ENCODE results near the gene KCNJ6. TPM values are rescaled to one million over a fixed set of nuclear protein-coding genes. Genes with fewer than 3 reads are reported as not detected.

Gene KCNJ6
- total and polyA plus RNA-seq, 4 donors = 0.01 TPM; not detected in 3

- peak; percentile 16 for DNase-seq (ENCODE audit: low spot score)
- Histone ChIP-seq H3K27me3 (ENCODE audit: control insufficient read depth in 4 of 4, insufficient read depth in 4 of 4, low read length in 3 of 4) (no peaks in the 10 kb centered on the region), H3K4me1 (ENCODE audit: control insufficient read depth in 4 of 4, insufficient read depth in 4 of 4, low read length in 3 of 4) (peaks cover 0 to 19% (median 14%) of the 10 kb centered on the region in 4 donors), H3K4me3 (ENCODE audit: low read depth in 1 of 3, low read length in 3 of 3) (no peak overlapping the region), H3K36me3 (ENCODE audit: control insufficient read depth in 4 of 4, insufficient read depth in 3 of 4, low read depth in 1 of 4, low read length in 3 of 4) (no peaks in the 10 kb centered on the region), H3K27ac (ENCODE audit: low read depth in 1 of 2, low read length in 2 of 2) (no peak overlapping the region), H3K9me3 (ENCODE audit: control insufficient read depth in 4 of 4, low read length in 3 of 4) (no peaks in the 10 kb centered on the region), H3K9ac (ENCODE audit: low read depth in 1 of 2, low read length in 2 of 2) (no peak overlapping the region)
- TF ChIP-seq SP1 (IDR thresholded peaks at IDR 0.05) = no peak
- no peak for TF ChIP-seq HNF4A (conservative IDR thresholded peaks at IDR 0.05)
- no peak for TF ChIP-seq TAF1 (conservative IDR thresholded peaks at IDR 0.05)
- no peak for TF ChIP-seq EGR1 (IDR thresholded peaks at IDR 0.05; ENCODE audit: low read depth in 2 of 2)
- TF ChIP-seq FOXA1 (IDR thresholded peaks at IDR 0.05) = no peak
- TF ChIP-seq MAX (IDR thresholded peaks at IDR 0.05) = no peak
- TF ChIP-seq GABPA (IDR thresholded peaks at IDR 0.05 in 1 of 2, conservative IDR thresholded peaks at IDR 0.05 in 1 of 2) = no peak
- TF ChIP-seq YY1 (IDR thresholded peaks at IDR 0.05) = no peak
- TF ChIP-seq HNF4G (IDR thresholded peaks at IDR 0.05) = no peak
- no peak for TF ChIP-seq ZBTB33 (IDR thresholded peaks at IDR 0.05)
- TF ChIP-seq JUND (IDR thresholded peaks at IDR 0.05) = no peak
- 80% methylated on average over 6 of the region's 6 CpGs for WGBS
Measured at GRCh38 chr21:37682966-37683365, 233.3 kb downstream of the KCNJ6 start.

GRCh38 chr21:37677006-37677405 lies 239.3 kb downstream of the KCNJ6 start:
- TF ChIP-seq JUND (IDR thresholded peaks at IDR 0.05) (no peak), NR2F2 (IDR thresholded peaks at IDR 0.05) (no peak), RAD21 (IDR thresholded peaks at IDR 0.05) (no peak), MAX (IDR thresholded peaks at IDR 0.05) (no peak), YY1 (IDR thresholded peaks at IDR 0.05) (no peak), HNF4G (IDR thresholded peaks at IDR 0.05) (no peak), RXRA (IDR thresholded peaks at IDR 0.05) (no peak), GABPA (IDR thresholded peaks at IDR 0.05 in 1 of 2, conservative IDR thresholded peaks at IDR 0.05 in 1 of 2) (no peak), FOXA1 (IDR thresholded peaks at IDR 0.05) (no peak), ATF3 (IDR thresholded peaks at IDR 0.05) (no peak), HNF4A (conservative IDR thresholded peaks at IDR 0.05) (no peak), REST (IDR thresholded peaks at IDR 0.05) (no peak), SP1 (IDR thresholded peaks at IDR 0.05) (no peak), ZBTB33 (IDR thresholded peaks at IDR 0.05) (no peak)
- Histone ChIP-seq H3K36me3 (ENCODE audit: control insufficient read depth in 4 of 4, insufficient read depth in 3 of 4, low read depth in 1 of 4, low read length in 3 of 4) (no peaks in the 10 kb centered on the region), H3K9me3 (ENCODE audit: control insufficient read depth in 4 of 4, low read length in 3 of 4) (no peaks in the 10 kb centered on the region)

More at GRCh38 chr21:37677006-37677405, 239.3 kb downstream of the KCNJ6 start:
- H3K4me3 ChIP-seq (ENCODE audit: low read depth in 1 of 3, low read length in 3 of 3) = no peak overlapping the region
- H3K27ac ChIP-seq (ENCODE audit: low read depth in 1 of 2, low read length in 2 of 2) = no peak overlapping the region
- DNase-seq (ENCODE audit: low spot score) = no peak
- no peak overlapping the region for H3K9ac ChIP-seq (ENCODE audit: low read depth in 1 of 2, low read length in 2 of 2)
- 85% methylated on average over 4 of the region's 4 CpGs for WGBS
- peaks cover 0 to 3% (median 0%) of the 10 kb centered on the region in 4 donors for H3K27me3 ChIP-seq (ENCODE audit: control insufficient read depth in 4 of 4, insufficient read depth in 4 of 4, low read length in 3 of 4)
- H3K4me1 ChIP-seq (ENCODE audit: control insufficient read depth in 4 of 4, insufficient read depth in 4 of 4, low read length in 3 of 4) = peaks cover 2 to 7% (median 3%) of the 10 kb centered on the region in 4 donors

Measured in liver (tissue), 9 donors.